OCI-LY1 (cell line): Measurements from ENCODE around the gene GIMAP4.

Experiments
- H2AFZ ChIP-seq: fragments of 200-600 bp; sonication (generic), shearing (Covaris generic); 2 replicates; pipeline ENCODE4 v1.6.0; 2014; ENCODE audit warnings: antibody characterized with exemption, mild to moderate bottlenecking, low read length
- H3F3A ChIP-seq: fragments of 200-600 bp; sonication (generic), shearing (Covaris generic); 2 replicates; pipeline ENCODE4 v1.6.0; 2014; ENCODE audit warnings: mild to moderate bottlenecking, antibody characterized with exemption, low read length, moderate library complexity; ENCODE audit not compliant: insufficient read depth
- H3K27ac ChIP-seq: fragments of 200-600 bp; sonication (generic); 2 replicates; pipeline ENCODE4 v1.5.1; 2014; ENCODE audit warnings: low read length, mixed run types, mild to moderate bottlenecking, low read depth; ENCODE audit not compliant: poor library complexity, severe bottlenecking
- H3K27me3 ChIP-seq: fragments of 200-600 bp; sonication (generic); 2 replicates; pipeline ENCODE4 v1.6.0; 2014; ENCODE audit warnings: antibody characterized with exemption, mild to moderate bottlenecking, low read length, moderate library complexity; ENCODE audit not compliant: insufficient read depth
- H3K36me3 ChIP-seq: fragments of 200-600 bp; sonication (generic); 2 replicates; pipeline ENCODE4 v1.6.1; 2014; ENCODE audit warnings: mild to moderate bottlenecking, antibody characterized with exemption, low read length, moderate library complexity, mixed read lengths; ENCODE audit not compliant: insufficient read depth
- H3K4me1 ChIP-seq: fragments of 200-600 bp; sonication (generic); 2 replicates; pipeline ENCODE4 v1.5.1; 2014; ENCODE audit warnings: mild to moderate bottlenecking, low read length, moderate library complexity; ENCODE audit not compliant: insufficient read depth, severe bottlenecking
- H3K4me2 ChIP-seq: fragments of 200-600 bp; sonication (generic), shearing (Covaris generic); 2 replicates; pipeline ENCODE4 v1.6.1; 2014; ENCODE audit warnings: low read length
- H3K4me3 ChIP-seq: fragments of 200-600 bp; sonication (generic); 2 replicates; pipeline ENCODE4 v1.5.1; 2014; ENCODE audit warnings: low read length, low read depth, mild to moderate bottlenecking, mixed read lengths; ENCODE audit not compliant: poor library complexity, severe bottlenecking
- H3K79me2 ChIP-seq: fragments of 200-600 bp; shearing (Covaris generic); 2 replicates; pipeline ENCODE4 v1.6.1; 2016; ENCODE audit warnings: mixed run types, low read length, mixed read lengths; ENCODE audit not compliant: insufficient read depth
- H3K9ac ChIP-seq: fragments of 200-600 bp; sonication (generic), shearing (Covaris generic); 2 replicates; pipeline ENCODE4 v1.6.1; 2014; ENCODE audit warnings: mild to moderate bottlenecking, low read length, mixed read lengths
- H3K9me2 ChIP-seq: fragments of 200-600 bp; sonication (generic), shearing (Covaris generic); 2 replicates; pipeline ENCODE4 v1.6.1; 2014; ENCODE audit warnings: low read depth, mild to moderate bottlenecking, low read length, mixed read lengths
- H3K9me3 ChIP-seq: fragments of 200-600 bp; shearing (Covaris generic); 2 replicates; pipeline ENCODE4 v1.6.1; 2014; ENCODE audit warnings: low read length, mixed read lengths
- H4K20me1 ChIP-seq: fragments of 200-600 bp; sonication (generic), shearing (Covaris generic); 2 replicates; pipeline ENCODE4 v1.6.0; 2016; ENCODE audit warnings: mild to moderate bottlenecking, low read length; ENCODE audit not compliant: insufficient read depth
- EZH2 ChIP-seq: fragments of 200-600 bp; sonication (generic), shearing (Covaris generic); IDR thresholded peaks from 2 replicates; pipeline ENCODE4 v1.8.0; 2017; ENCODE audit warnings: borderline replicate concordance, mixed run types, mild to moderate bottlenecking, antibody characterized with exemption, low read length, moderate library complexity, mixed read lengths
- TF ChIP-seq, protein P1 (sequence below): fragments of 200-600 bp; sonication (generic), shearing (Covaris generic); IDR thresholded peaks from 2 replicates; pipeline ENCODE4 v1.5.1; 2017; ENCODE audit warnings: mild to moderate bottlenecking, antibody characterized with exemption, low read length, moderate library complexity, mixed read lengths

Gene GIMAP4

DNA sequence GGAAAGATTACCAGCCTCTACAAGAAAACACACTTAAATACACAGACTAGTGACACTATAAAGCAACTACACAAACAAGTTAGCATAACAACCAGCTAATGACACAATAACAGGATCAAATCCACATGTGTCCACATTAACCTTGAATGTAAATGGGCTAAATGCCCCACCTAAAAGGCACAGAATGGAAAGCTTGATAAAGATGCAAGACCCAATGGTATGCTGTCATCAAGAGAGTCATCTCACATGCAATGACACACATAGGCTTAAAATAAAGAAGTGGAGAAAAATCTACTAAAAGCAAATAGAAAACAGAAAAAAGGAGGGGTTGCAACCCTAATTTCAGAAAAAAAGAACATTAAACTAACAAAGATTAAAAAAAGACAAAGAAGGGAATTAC lies 14.0 kb upstream of the GIMAP4 start:
- H3K4me1 ChIP-seq = no peaks in the 10 kb centered on the region
- no peaks in the 10 kb centered on the region for H4K20me1 ChIP-seq
- no peaks in the 10 kb centered on the region for H3F3A ChIP-seq
- no peaks in the 10 kb centered on the region for H3K36me3 ChIP-seq
- H3K27me3 ChIP-seq = no peaks in the 10 kb centered on the region
- H3K4me2 ChIP-seq = no peak overlapping the region
- H3K9ac ChIP-seq = no peak overlapping the region
- H2AFZ ChIP-seq = no peak overlapping the region
- H3K9me2 ChIP-seq = no peaks in the 10 kb centered on the region
- 0 out of 2 replicates have a peak, but pooled peaks cover 6% of the 10 kb centered on the region for H3K9me3 ChIP-seq
- H3K79me2 ChIP-seq = no peaks in the 10 kb centered on the region
- no peak overlapping the region for H3K4me3 ChIP-seq
- H3K27ac ChIP-seq = no peak overlapping the region
- TF ChIP-seq, protein P1, sequence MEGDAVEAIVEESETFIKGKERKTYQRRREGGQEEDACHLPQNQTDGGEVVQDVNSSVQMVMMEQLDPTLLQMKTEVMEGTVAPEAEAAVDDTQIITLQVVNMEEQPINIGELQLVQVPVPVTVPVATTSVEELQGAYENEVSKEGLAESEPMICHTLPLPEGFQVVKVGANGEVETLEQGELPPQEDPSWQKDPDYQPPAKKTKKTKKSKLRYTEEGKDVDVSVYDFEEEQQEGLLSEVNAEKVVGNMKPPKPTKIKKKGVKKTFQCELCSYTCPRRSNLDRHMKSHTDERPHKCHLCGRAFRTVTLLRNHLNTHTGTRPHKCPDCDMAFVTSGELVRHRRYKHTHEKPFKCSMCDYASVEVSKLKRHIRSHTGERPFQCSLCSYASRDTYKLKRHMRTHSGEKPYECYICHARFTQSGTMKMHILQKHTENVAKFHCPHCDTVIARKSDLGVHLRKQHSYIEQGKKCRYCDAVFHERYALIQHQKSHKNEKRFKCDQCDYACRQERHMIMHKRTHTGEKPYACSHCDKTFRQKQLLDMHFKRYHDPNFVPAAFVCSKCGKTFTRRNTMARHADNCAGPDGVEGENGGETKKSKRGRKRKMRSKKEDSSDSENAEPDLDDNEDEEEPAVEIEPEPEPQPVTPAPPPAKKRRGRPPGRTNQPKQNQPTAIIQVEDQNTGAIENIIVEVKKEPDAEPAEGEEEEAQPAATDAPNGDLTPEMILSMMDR = no peak
- no peak for TF ChIP-seq EZH2

DNA sequence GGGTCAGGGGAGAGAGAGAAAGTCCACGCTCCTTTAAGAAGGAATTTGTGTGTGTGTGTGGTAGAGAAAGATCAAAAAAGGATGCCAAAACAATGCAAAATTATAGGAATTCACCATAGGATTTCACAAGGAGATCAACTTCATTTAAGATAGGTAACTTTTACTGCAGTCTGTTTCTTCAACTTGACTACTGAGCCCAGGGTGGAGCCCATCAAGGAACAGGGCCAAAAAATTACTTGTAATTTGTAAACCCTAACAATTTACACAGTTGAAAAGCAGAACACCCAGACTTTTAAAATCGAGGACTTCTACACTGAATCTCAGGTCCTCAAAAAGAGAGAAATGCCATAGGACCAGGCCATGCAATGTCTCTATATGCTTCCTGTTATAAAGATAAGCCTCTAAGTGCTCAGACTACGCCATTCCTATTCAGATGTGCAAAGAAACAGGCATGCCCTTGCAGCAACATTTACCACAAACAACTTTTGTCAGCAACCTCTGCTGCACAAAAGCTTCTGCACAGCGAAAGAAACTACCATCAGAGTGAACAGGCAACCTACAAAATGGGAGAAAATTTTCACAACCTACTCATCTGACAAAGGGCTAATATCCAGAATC lies 10.6 kb upstream of the GIMAP4 start:
- no peak overlapping the region for H3K27ac ChIP-seq
- H3K4me1 ChIP-seq = no peaks in the 10 kb centered on the region
- H3K9ac ChIP-seq = no peak overlapping the region
- H3K4me2 ChIP-seq = no peak overlapping the region
- no peaks in the 10 kb centered on the region for H3K36me3 ChIP-seq
- H3K27me3 ChIP-seq = no peaks in the 10 kb centered on the region
- H2AFZ ChIP-seq = no peak overlapping the region
- no peaks in the 10 kb centered on the region for H4K20me1 ChIP-seq
- H3K9me3 ChIP-seq = 0 out of 2 replicates have a peak, but pooled peaks cover 3% of the 10 kb centered on the region
- H3F3A ChIP-seq = no peaks in the 10 kb centered on the region
- no peaks in the 10 kb centered on the region; the same call in 1 of the 2 replicates for H3K9me2 ChIP-seq
- H3K4me3 ChIP-seq = no peak overlapping the region
- TF ChIP-seq EZH2 = no peak
- TF ChIP-seq, protein P1 = no peak
- no peaks in the 10 kb centered on the region for H3K79me2 ChIP-seq

DNA sequence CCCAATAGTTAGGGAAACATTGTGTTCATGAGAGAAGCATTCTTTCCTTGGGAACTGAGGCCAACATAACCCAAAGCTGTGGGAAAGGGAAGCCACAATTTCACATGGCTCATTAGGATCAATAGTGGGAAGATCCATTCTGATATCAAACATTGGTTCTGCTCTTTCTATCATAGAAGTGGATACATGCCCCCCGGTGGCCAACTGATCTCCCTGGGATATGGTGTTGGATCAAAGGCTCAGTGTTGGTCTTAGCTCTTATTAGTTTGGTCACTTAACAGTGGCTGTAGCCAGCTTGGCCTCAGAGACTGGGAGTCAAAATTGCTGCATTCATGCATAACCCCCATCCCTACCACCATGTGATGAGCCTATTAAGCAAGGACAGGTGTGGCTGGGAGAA lies 6.7 kb upstream of the GIMAP4 start:
- TF ChIP-seq, protein P1 = no peak
- TF ChIP-seq EZH2 = no peak
- Histone ChIP-seq H3K4me3 (no peak overlapping the region), H3K9ac (no peak overlapping the region), H4K20me1 (no peaks in the 10 kb centered on the region), H3K36me3 (no peaks in the 10 kb centered on the region), H3K4me1 (no peaks in the 10 kb centered on the region), H3K79me2 (no peaks in the 10 kb centered on the region), H3K27ac (no peak overlapping the region), H3F3A (no peaks in the 10 kb centered on the region), H3K4me2 (no peak overlapping the region), H3K27me3 (no peaks in the 10 kb centered on the region), H3K9me3 (0 out of 2 replicates have a peak, but pooled peaks cover 3% of the 10 kb centered on the region), H2AFZ (no peak overlapping the region), H3K9me2 (no peaks in the 10 kb centered on the region; the same call in 1 of the 2 replicates)
